ENCODE results near the gene RNF207.
"Not testable (repeated sequence)": the region's sequence is repeated elsewhere in the genome, so short reads cannot be mapped to it uniquely, and the experiment has no call there.

GRCh38 chr1:6219641-6220040 lies 13.7 kb downstream of the RNF207 start:
- not testable (repeated sequence) for TF ChIP-seq EZH2 (IDR thresholded peaks at IDR 0.05); POLR2AphosphoS5 (IDR thresholded peaks at IDR 0.05; ENCODE audit: borderline replicate concordance, low read depth, low read length); FOXP2 (optimal IDR thresholded peaks at IDR 0.05; ENCODE audit: control extremely low read depth, extremely low read length, insufficient read depth)
